LNCAP (cell line): ENCODE results near the gene ADCY9.

Source experiments
- CTCF ChIP-seq: fragments of 450-650 bp; IDR thresholded peaks from 2 replicates; pipeline ENCODE4 v1.5.1; 2017; ENCODE audit warnings: mild to moderate bottlenecking

Gene ADCY9

GRCh38 chr16:3912897-3913296, 203.3 kb downstream of the ADCY9 start:
- TF ChIP-seq CTCF, result no peak
